Fibroblast of peridontal ligament (primary cell): ENCODE data around the gene APPL2.
"Not testable (repeated sequence)": the region's sequence is repeated elsewhere in the genome, so short reads cannot be mapped to it uniquely, and the experiment has no call there.

Experiments used
- DNase-seq: peaks from one replicate; pipeline ENCODE4 v3.0.0-alpha.2; 2010; ENCODE audit errors: extremely low read depth

Gene APPL2

DNA sequence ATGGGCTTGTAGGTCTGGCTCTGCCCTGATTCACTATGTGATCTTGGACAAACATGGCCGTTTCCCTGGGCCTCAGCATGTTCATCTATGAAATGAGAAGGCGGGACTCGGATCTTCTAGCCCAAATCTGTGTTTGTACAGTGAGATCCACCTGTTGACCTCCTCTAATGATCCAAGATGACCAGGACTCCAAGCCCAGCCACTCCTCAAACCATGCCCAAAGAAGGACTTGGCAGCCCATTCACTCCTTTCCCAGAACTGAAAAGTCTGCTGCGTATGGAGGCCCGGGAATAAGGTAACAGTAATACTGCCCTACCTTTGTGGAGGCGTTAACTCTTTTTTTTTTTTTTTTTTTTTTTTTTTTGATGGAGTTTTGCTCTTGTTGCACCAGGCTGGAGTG lies 39.9 kb downstream of the APPL2 start:
- no peak for DNase-seq

DNA sequence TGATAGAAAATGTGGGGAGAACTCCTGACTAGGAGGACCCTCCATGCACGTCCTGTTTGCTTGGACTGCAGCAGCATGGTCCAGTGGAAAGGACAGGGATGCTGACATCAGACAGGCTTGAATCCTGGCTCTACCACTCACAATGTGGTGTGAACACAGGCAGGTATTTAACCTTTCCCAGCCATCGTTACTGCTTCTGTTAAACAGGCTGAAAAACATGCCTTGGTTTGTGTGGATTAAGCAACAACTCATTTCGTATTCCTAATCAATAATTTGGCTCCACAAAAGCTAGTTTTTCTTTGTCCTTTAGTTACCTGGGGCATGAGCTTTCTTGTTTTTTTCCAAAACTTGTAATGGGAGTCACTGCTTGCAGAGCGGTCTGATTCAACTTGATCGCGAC lies 41.0 kb downstream of the APPL2 start:
- no peak for DNase-seq

DNA sequence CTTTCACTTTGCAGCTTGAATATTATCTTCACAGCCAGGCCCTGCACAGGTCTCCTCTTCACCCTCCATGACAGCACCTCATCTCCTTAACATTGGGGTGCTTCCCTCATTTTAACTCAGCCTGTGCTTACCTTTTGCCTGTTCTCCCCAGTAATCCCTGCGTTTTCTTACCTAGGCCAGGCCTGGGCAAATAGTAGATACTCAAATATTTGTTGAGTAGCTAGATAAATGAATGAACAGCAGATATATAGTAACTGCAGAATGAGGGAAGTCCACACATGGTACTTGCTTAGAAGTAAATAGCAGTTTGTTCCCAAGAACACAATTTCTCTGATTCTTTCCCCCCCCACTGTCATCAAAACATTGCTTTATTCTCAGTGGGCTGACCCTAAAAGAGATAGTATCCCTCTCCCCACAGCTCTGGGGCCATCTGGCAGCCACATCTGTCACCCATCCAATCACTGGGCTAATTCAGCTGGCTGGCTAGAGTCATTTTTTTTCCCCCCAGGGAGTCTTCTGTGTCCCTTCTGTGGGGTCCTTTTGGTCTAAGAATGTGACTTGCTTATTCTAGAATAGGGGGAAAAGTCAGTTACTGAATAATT lies 43.2 kb downstream of the APPL2 start:
- no peak for DNase-seq

DNA sequence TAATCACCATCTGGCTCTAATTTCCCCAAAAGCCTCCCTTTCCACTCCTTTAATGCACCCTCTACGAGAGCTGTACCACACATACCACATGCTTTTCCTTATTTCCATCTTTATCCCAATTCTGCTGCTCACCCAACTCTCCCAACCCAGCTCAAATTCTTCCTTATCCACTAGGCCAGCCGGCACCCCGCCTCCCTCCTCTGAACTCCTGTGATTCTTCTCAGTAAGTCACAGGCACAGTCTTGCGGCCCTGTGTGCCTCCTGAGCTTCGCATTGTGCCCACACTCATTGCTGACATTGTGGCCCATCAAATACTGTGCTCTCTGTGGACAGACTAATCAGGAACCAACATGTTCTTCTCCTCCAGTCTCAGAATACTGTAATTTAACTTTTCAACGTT lies 45.4 kb downstream of the APPL2 start:
- peak; percentile 32 for DNase-seq

DNA sequence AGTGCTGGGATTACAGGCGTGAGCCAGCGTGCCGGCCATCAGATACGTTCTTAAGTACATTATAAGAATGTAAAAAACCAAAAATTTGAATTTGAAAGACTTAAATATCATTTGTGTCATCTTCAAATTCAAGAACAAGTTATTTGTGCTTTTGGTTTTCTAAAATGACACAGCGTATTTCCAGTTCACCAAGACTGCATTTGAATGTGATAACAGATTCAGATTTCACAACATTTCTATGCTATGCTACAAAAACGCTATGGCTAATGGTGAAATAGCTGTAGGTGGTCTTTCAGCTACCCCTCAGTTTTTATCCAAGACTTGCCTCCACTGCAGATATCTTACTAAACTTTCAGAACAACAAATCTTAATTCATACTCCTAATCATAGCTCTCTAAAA lies 46.7 kb downstream of the APPL2 start:
- DNase-seq, result no peak

DNA sequence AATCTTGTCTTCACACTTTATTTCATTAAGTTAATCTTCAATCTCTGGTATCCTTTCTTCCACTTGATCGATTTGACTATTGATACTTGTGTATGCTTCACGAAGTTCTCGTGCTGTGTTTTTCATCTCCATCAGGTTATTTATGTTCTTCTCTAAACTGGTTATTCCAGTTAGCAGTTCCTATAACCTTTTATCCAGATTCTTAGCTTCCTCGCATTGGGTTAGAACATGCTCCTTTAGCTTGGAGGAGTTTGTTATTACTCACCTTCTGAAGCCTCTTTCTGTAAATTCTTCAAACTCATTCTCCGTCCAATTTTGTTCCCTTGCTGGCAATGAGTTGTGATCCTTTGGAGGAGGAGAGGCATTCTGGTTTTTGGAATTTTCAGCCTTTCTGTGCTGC lies 52.0 kb downstream of the APPL2 start:
- DNase-seq, result not testable (repeated sequence)

DNA sequence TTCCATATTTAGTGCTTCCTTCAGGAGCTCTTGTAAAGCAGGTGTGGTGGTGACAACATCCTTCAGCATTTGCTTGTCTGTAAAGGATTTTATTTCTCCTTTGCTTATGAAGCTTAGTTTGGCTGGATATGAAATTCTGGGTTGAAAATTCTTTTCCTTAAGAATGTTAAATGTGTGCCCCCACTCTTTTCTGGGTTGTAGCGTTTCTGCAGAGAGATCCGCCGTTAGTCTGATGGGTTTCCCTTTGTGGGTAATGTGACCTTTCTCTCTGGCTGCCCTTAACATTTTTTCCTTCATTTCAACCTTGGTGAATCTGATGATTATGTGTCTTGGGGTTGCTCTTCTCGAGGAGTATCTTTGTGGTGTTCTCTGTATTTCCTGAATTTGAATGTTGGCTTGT lies 52.6 kb downstream of the APPL2 start:
- not testable (repeated sequence) for DNase-seq

DNA sequence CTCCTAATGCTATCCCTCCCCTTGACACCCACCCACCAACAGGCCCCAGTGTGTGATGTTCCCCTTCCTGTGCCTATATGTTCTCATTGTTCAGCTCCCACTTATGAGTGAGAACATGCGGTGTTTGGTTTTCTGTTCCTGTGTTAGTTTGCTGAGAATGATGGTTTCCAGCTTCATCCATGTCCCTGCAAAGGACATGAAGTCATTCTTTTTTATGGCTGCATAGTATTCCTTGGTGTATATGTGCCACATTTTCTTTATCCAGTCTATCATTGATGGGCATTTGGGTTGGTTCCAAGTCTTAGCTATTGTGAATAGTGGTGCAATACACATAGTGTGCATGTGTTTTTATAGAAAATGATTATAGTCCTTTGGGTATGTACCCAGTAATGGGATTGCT lies 56.9 kb downstream of the APPL2 start:
- DNase-seq, result not testable (repeated sequence)

DNA sequence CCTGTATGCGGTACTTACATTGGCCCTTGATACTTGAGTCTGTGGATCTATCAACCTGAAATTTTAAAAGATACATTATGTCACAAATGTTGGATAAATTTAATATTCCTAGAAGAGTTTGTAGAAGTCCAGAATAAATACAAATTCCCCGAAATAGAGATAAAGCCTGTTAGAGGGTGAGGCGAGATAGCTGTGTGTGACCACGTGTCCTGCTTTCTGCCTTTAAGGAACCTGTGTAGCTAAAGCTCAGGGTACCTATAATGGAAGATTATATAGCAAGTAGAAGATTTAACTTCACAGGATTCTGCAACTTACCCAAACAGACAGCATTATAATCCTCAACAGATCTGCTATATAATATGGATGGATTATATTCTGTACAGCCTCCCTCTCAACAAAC lies 58.8 kb downstream of the APPL2 start:
- no peak for DNase-seq

DNA sequence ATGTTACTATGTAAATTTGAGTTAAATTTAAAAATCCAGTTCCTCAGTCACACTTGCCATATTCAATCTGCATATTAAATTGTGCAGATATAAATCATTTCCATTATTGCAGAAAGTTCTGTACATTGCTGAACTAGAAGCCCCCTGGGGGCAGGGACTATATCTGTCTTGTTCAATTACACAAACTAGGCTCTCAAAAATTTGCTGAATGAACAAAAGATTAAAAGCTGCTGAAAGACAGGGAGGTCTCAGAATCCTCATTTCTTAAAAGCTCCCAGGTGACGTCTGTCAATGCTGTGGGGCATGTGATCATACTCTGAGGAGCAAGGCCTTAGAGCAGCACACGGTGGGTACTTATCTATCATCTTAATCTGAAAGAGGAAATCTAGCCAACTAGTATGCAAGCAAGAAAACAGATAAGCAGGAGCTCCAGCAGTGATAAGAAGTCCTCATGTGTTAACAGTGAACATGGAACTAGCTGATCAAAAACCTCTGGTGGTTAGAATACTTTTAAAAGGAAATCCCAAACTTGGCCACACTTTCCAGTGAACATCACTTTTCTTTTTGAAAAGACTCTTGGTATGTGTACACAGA lies 60.5 kb downstream of the APPL2 start:
- DNase-seq, result no peak

DNA sequence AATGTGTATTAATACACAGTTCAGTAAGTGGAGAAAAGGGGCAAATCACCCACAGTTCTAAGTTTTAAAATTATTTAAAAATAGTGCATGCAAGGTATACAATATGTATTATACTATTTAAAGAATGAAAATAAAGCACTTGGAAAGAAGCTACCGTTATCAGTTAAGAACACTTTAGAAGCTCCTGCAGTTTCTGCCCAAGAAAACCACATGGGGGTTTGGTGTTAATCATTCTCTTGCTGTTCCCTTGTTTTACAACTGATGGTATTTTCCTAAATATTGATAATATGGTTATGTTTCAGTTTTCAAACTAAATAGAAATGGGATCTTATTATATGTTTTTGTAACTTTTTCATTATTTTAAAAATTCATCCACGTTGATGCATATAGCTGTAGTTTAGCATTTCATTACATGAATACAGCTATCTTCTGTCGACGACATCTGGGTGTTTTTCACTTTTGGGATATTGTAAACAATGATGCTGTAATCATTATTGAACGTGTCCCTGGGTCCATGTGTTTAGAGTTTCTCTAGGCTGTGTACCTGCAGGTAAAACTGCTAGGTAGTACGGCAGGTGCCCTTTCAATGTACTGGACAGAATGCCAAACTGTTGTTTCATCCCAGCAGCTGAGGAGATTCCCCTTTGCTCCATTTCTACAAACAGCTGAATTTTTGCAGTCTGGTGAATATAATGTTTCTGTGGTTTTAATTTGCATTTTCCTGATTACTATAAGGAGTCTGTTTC lies 64.1 kb downstream of the APPL2 start:
- no peak for DNase-seq

DNA sequence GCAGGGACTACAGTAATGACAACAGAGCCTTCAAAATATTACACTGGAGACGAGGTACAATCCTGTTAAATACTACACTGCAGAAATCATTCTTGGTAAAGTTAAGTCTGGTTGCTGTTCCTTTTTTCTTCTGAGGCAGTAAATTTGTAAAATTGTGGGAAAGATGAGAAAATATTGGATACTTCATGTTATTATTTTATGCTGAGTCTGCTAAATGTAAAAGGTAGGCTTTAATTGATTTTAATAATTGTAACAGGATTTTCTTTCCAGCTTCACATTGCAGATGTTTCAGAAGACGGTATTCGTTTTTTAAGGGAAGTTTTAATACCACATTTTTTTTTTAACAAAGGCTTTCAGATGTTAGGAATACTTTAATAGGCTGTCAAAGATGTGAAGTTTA lies 65.8 kb downstream of the APPL2 start:
- no peak for DNase-seq

DNA sequence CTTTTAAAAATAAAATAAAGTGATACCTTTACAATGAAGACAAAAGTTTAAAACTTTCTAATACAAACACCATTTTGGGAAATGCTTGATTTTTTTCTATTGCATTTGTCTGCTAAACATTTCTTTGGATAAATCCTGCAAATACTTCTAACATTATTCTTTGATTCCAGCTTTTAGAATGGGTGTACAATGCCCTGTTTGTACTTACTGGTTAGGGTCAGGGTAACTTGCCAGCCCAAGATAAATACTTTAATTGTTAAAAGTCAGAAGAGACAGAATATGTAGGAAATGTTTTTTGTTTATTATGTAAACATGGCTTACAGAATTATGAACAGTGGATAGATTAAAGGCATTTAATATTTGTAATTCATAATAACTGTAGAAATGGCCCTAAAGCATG lies 68.0 kb downstream of the APPL2 start:
- DNase-seq, result no peak

DNA sequence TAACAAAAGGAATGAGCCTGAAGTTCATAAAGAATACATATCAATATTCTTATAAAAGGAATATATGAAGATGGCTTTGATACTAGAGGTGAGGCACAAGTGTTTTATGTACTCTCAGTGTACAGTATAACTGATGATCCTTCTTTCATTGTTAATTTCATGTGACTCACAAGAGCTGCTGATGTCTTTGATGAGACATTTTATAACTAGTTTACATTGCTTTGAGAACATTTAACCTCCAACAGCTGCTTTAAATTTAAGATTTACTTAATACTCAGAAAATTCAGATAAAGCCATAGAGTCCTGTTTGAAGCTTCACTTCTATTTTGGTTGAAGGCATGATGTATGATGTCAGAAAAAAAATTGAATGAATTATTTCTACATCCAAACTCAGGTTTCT lies 68.6 kb downstream of the APPL2 start:
- peak; percentile 75 for DNase-seq

DNA sequence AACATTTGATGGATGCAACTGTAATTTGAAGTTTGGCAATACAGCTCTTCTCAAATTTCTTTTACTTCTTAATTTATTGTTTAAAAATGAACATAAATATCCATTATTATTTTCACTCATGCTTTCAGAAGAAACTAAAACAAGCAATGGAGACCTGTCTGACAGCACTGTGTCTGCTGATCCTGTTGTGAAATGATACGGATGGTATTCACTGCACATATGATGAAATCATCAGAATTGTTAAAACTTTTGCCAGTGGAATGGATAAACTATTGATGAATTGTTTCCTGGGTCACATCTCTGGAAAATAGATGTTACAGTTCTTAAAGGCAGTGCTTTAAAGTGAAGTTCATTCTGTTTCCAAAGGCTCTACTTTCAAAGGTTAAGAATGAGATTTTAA lies 69.2 kb downstream of the APPL2 start:
- DNase-seq, result peak; percentile 66

DNA sequence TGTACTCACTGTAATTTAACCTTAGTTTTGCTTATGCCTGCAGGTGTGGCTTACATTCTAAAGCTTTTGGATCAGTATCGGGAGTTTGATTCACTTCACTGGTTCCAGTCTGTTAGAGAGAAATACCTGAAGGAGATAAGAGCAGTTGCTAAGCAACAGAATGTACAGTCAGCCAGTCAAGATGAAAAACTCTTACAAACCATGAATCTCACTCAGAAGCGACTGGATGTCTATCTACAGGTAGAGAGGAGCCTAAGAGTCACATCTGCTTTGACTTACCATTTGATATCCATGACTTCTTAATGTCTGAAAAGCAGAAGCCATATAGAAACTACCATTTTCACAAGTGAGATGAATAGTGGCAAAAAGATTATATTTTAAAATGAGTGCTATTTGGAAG lies 71.9 kb downstream of the APPL2 start:
- no peak for DNase-seq

DNA sequence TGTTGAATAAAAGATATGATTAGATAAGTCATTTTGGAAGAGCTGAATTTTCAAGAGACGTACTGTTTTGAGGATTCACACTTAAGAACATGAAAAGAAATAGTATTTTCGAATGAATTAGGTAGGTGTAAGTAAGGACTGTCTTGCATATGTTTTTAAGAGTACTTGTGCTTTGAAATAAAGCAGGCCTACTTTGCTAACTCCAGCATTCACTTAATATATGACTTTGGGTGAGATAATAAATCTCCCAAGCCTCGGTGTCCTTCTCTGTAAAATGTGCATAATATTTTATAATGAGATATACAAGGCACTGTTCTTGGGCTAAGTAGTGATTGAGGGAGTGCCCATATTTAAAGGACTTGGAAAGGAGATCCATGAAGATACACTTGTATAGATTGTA lies 73.8 kb downstream of the APPL2 start:
- DNase-seq, result no peak

DNA sequence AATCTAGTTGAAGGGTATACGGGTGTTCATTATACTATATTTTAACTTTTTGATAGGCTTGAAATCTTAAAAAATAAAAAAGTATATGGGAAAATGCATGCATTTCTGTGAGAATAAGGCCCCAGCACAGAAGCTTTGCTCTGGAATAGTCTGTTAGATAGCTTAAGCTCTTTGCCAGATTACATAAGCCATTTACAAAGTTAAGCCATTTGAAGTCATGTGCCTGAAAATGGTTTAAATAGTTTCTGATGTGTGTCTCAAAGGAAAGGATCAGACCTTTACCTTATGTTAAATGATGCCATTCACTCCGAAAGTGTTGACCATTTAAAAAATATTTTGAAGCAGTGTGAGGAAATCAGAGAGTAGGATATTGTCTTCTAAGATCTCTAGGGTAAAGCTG lies 77.1 kb downstream of the APPL2 start:
- no peak for DNase-seq

DNA sequence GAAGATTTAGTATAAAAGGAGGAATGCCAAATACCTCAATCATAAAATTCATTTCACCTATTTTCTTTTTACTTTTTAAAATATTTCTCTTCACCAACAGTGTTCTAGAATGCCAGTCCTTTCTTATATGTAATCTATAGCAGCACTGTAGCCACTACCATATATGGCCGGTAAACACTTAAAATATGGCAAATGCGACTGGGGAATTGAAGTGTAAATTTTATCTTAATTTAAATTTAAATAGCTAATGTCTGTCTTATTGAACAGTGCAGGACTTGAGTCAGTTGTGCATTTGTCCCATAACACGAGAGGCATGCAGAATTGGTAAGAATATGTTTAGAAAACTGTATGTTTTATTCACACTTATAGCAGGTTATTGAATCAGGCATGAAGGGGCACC lies 78.4 kb downstream of the APPL2 start:
- no peak for DNase-seq

DNA sequence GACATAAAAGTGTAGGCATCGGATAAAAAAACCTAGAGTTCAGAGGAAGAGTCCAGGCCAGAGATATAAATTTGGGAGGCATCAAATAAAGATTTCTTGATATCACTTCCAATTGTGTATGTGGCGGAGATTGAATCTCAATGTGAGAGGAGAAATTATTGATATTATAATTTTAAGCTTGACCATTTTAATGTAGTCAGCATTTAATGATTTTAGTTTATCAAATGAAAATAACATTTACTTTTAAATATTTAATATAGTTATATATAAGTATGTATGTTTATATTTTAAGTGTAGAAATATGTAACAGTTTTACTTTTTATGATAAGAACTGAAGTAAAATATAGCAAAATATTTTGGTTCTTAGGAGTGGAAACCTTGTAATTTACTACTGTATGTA lies 79.7 kb downstream of the APPL2 start:
- DNase-seq, result no peak

DNA sequence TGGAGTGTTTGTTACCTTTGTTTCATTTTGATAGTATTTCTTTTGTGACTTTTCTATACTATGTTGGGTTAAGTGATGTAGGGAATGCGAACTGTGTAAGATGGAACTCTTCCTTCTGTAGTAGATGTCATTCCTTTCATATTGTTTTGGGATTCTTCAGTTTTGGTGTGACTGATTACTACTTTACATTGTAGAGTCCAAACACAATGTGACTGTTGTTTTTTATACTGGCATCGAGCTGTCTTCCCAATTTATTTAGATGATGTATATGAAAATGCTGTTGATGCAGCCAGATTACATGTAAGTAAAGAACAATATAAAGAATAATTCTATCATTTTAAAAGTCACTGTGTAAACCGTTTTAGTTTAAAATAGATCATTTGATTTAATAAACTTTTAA lies 93.7 kb downstream of the APPL2 start:
- no peak for DNase-seq

DNA sequence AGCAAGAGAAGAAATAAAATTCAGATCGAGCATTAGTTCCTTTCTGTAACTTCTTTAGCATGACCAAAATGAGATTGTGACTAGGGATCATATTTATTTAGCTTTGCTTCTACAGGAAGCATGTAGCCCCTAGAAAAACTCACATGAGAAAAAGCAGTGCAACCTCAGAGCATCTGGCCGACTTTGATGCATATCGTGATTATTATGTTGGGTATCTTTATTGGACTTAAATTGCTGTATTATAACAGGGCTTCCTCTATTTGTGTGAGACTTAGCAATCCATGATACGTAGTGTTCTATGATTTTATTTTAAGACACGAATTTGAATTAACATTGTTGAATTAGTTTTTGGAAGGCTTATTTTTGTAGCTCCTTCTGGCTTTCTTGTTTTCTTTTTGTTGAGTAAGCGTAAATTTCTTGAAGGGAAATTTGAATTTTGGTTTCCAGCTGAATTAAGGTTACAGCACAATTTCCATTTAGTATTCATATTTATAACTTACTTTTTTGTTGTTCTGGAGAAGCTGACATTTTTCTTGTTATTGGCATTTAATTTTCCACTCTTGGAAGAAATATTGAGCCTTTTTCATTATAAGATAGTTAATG lies 94.6 kb downstream of the APPL2 start:
- DNase-seq, result no peak

DNA sequence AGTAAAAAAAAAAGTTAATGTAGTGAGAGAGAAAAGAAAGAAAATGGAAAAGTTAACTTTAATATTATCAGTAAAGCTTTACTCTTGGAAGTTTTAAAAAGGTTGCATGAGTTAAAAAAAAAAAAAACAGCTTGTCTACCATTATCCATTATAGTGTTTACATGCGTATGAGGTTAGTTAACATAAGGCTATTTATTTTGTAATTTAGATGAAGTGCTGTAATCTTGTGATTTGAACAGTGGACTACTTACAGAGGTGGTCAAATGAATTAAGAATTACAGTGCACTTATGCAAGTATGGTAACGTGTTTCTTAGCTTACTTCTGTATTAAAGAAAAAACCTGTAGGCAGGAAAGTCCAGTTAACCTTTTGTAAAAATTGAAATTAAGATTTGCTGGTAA lies 97.7 kb downstream of the APPL2 start:
- no peak for DNase-seq
